AG10803 (cell line): ENCODE data around the gene MARK3.

Experiments
- DNase-seq: peaks from one replicate; pipeline ENCODE4 v3.0.0; 2010; ENCODE audit warnings: low read depth
- H3K4me3 ChIP-seq: 2 replicates; pipeline ENCODE4 v1.5.1; 2011; ENCODE audit warnings: mild to moderate bottlenecking, low read length, control low read depth
- CTCF ChIP-seq: conservative IDR thresholded peaks from 2 replicates; pipeline ENCODE4 v1.5.1; 2011; ENCODE audit warnings: mild to moderate bottlenecking, low read length, control low read depth, inconsistent platforms

MARK3 gene

GRCh38 chr14:103436533-103436932, 51.3 kb downstream of the MARK3 start:
- no peak for TF ChIP-seq CTCF
- DNase-seq: no peak
- H3K4me3 ChIP-seq: no peak overlapping the region

- no peak for TF ChIP-seq CTCF
- no peak overlapping the region for H3K4me3 ChIP-seq
- DNase-seq: peak; percentile 58
These were observed 57.1 kb downstream of the MARK3 start for GRCh38 chr14:103442288-103442687.

- no peak overlapping the region for H3K4me3 ChIP-seq
- DNase-seq: no peak
- no peak for TF ChIP-seq CTCF
These were observed 57.9 kb downstream of the MARK3 start for GRCh38 chr14:103443111-103443510.

- TF ChIP-seq CTCF: no peak
- DNase-seq: no peak
- H3K4me3 ChIP-seq: no peak overlapping the region
These were observed 59.8 kb downstream of the MARK3 start for GRCh38 chr14:103444837-103445524.

GRCh38 chr14:103445806-103446205, 60.6 kb downstream of the MARK3 start:
- no peak for DNase-seq
- TF ChIP-seq CTCF: no peak
- H3K4me3 ChIP-seq: no peak overlapping the region

GRCh38 chr14:103448097-103448496, 62.9 kb downstream of the MARK3 start:
- no peak overlapping the region for H3K4me3 ChIP-seq
- no peak for DNase-seq
- no peak for TF ChIP-seq CTCF

GRCh38 chr14:103449634-103450161, 64.5 kb downstream of the MARK3 start:
- no peak for DNase-seq
- no peak for TF ChIP-seq CTCF
- H3K4me3 ChIP-seq: no peak overlapping the region
